Measurements from ENCODE around the gene TMPRSS6. TPM values are rescaled to one million over a fixed set of nuclear protein-coding genes. Genes with fewer than 3 reads are reported as not detected.

The TMPRSS6 gene
- total RNA-seq, 1 experiment from 2014 or later = 0.39 TPM

- no peak for ATAC-seq
- ChIA-PET CTCF (interaction anchor here (6.4 kb wide), 1 partner anchor 11 kb away, joined by 33 read pairs; no protein-coding TSS in a partner anchor), RAD21 (ENCODE audit: low non-redundant PET in 1 of 2, low total read pairs in 2 of 2, uncharacterized antibody in 2 of 2, unreplicated experiment in 2 of 2) (no interaction called here), POLR2A (no interaction called here)
- TF ChIP-seq JUND (IDR thresholded peaks at IDR 0.05) (no peak), ZBTB33 (IDR thresholded peaks at IDR 0.05; ENCODE audit: extremely low read depth, insufficient replicate concordance, low read length) (no peak), EGR1 (IDR thresholded peaks at IDR 0.05; ENCODE audit: low read depth) (no peak), RAD21 (IDR thresholded peaks at IDR 0.05; ENCODE audit: low read depth) (no peak), POLR2A (IDR thresholded peaks at IDR 0.05; ENCODE audit: borderline replicate concordance, extremely low read depth, insufficient read depth, insufficient read length) (no peak)
- H3K4me2 ChIP-seq (ENCODE audit: low read length) = no peak overlapping the region; the same call in 1 of the 2 replicates
- no peaks in the 10 kb centered on the region for H3K27me3 ChIP-seq (ENCODE audit: insufficient read depth, low read length)
- DNase-seq (ENCODE audit: low read depth, low spot score) = no peak
- H3K9me2 ChIP-seq (ENCODE audit: insufficient read depth) = no peaks in the 10 kb centered on the region
- no peak overlapping the region for H2AFZ ChIP-seq (ENCODE audit: low read depth, low read length, poor library complexity, severe bottlenecking)
- peaks cover 4 to 15% of the 10 kb centered on the region in 2 experiments; a peak in 3 of 4 replicates for H3K4me1 ChIP-seq (ENCODE audit: control insufficient read depth in 1 of 2, insufficient read depth in 2 of 2, low read length in 2 of 2)
- no peaks in the 10 kb centered on the region for H4K20me1 ChIP-seq (ENCODE audit: insufficient read depth)
- H3K4me3 ChIP-seq (replicated peaks in 1 of 2; ENCODE audit: low read depth in 1 of 2, low read length in 2 of 2) = no peak overlapping the region
- no peak overlapping the region for H3K9ac ChIP-seq (ENCODE audit: low read length)
- no peak overlapping the region for H3K27ac ChIP-seq (ENCODE audit: low read depth, low read length)
- intact Hi-C loops (cut with micrococcal nuclease) = no loop called here
- BruUV-seq (replicated peaks) = no TSS peak
- H3K36me3 ChIP-seq (ENCODE audit: control insufficient read depth in 1 of 2, insufficient read depth in 2 of 2, low read length in 2 of 2) = peaks cover 3% of the 10 kb centered on the region in 2 experiments; a peak in 3 of 4 replicates
- H3K79me2 ChIP-seq (ENCODE audit: insufficient read depth, low read length) = no peaks in the 10 kb centered on the region
- H3K9me3 ChIP-seq (ENCODE audit: control insufficient read depth in 1 of 2, insufficient read depth in 1 of 2, low read depth in 1 of 2, low read length in 2 of 2) = no peaks in the 10 kb centered on the region
Observed at GRCh38 chr22:37033605-37034430, 75.7 kb downstream of the TMPRSS6 start.

Data from HCT116 (cell line).